Lung (tissue), 12 donors: ENCODE data around the gene LAMA1. TPM values are rescaled to one million over a fixed set of nuclear protein-coding genes. Genes with fewer than 3 reads are reported as not detected.

ENCODE experiments used
- ATAC-seq: fragments of 200-7000 bp; cut with Tn5 transposase; one replicate; pipeline ENCODE4 v1.9.1; 2020; ENCODE audit warnings: moderate number of reproducible peaks; ENCODE audit not compliant: insufficient read depth, low FRiP score
- DNase-seq, 3 donors: peaks; one replicate each; pipeline ENCODE4 v3.0.0-alpha.2; 2013 to 2017
- H3K27ac ChIP-seq, 2 donors: one replicate each; pipeline ENCODE4 v1.5.1; 2013; ENCODE audit warnings: mild to moderate bottlenecking in 2 of 2, moderate library complexity in 2 of 2, control low read depth in 1 of 2, inconsistent platforms in 1 of 2, low read depth in 1 of 2, low read length in 1 of 2
- H3K27me3 ChIP-seq, 3 donors: one replicate each; pipeline ENCODE4 v1.5.1; 2013; ENCODE audit warnings: low read length in 2 of 3; ENCODE audit not compliant: control insufficient read depth in 3 of 3, insufficient read depth in 3 of 3
- H3K36me3 ChIP-seq, 4 donors: one replicate each; pipeline ENCODE4 v1.5.1; 2013; ENCODE audit warnings: low read length in 4 of 4, mild to moderate bottlenecking in 1 of 4, moderate library complexity in 1 of 4; ENCODE audit not compliant: control insufficient read depth in 4 of 4, insufficient read depth in 4 of 4
- H3K4me1 ChIP-seq, 5 donors: one replicate each; pipeline ENCODE4 v1.5.1; 2013; ENCODE audit warnings: low read length in 5 of 5, mild to moderate bottlenecking in 2 of 5, moderate library complexity in 1 of 5; ENCODE audit not compliant: control insufficient read depth in 5 of 5, insufficient read depth in 5 of 5
- H3K4me3 ChIP-seq: one replicate; pipeline ENCODE4 v1.5.1; 2013; ENCODE audit warnings: mild to moderate bottlenecking, control low read depth, moderate library complexity
- H3K9ac ChIP-seq, 2 donors: one replicate each; pipeline ENCODE4 v1.5.1; 2013; ENCODE audit warnings: low read length in 2 of 2, control low read depth in 1 of 2; ENCODE audit not compliant: insufficient read depth in 1 of 2
- H3K9me3 ChIP-seq, 4 donors: one replicate each; pipeline ENCODE4 v1.5.1; 2013; ENCODE audit warnings: low read length in 3 of 4, mild to moderate bottlenecking in 1 of 4, moderate library complexity in 1 of 4; ENCODE audit not compliant: control insufficient read depth in 4 of 4, insufficient read depth in 3 of 4
- WGBS, 2 donors: extraction: QIAGEN DNeasy Blood & Tissue Kit; methylation state at CpG; one replicate each; pipeline ENCODE4 v1.1.7; 2013; 5-methylcytosine and 5-hydroxymethylcytosine counted together
- polyA plus RNA-seq, 2 donors: library from polyadenylated mRNA; stranded (reverse); fragments of 200-250 nt; gene quantifications; one replicate each; pipeline ENCODE4 v1.2.1, GENCODE V29; 2013
- total RNA-seq, 2 donors: library from RNA; depleted of rRNA in 1 of 2; stranded (reverse); fragments of >200 nt in 1 of 2; gene quantifications; one replicate each; pipeline ENCODE4 v1.2.1, GENCODE V29; 2014 to 2021
- TF ChIP-seq, protein P1 (sequence below): IDR thresholded peaks from 2 replicates; pipeline ENCODE4 v1.5.1; 2012; ENCODE audit warnings: mild to moderate bottlenecking; ENCODE audit errors: control extremely low read depth, extremely low read depth
- donor health status: control.
- donor health status: control.
- donor health status: Bipolar disorder and iron deficiency.
- donor health status: healthy.
- donor health status: DM: yes; HTN: yes; CAD: no.

LAMA1 gene
- total and polyA plus RNA-seq, 4 donors = 0.66 to 2.8 (median 1.7) TPM

DNA sequence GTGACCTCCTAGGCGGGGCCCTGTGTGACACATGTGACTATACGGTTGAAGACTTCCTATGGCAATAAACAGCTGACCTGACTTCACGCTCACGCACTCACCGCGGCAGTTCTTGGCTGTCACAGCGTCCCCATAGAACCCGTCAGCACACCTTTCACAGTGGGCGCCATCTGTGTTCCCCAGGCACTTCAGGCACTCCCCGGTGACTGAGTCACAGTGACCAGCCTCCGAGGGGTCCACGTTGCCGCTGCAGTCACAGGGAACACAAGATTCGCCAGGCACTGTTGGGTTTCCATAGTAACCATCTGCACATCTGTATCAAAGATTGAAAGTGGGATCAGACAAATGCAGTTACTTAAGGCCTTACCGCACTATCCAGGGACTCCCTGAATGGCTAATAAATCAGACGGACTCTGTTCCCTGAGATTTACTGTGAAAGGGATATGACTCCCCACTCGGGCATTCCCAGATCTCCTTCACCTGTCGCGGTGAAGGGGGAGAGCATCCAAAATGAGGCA lies 94.5 kb downstream of the LAMA1 start:
- Histone ChIP-seq H3K4me3 (no peak overlapping the region), H3K9ac (no peak overlapping the region), H3K27ac (no peak overlapping the region), H3K4me1 (no peaks in the 10 kb centered on the region), H3K9me3 (no peaks in the 10 kb centered on the region), H3K36me3 (no peaks in the 10 kb centered on the region), H3K27me3 (no peaks in the 10 kb centered on the region)
- WGBS, 2 donors = 90 to 94% methylated on average over 19 of the region's 19 CpGs
- DNase-seq = no peak
- TF ChIP-seq, protein P1, sequence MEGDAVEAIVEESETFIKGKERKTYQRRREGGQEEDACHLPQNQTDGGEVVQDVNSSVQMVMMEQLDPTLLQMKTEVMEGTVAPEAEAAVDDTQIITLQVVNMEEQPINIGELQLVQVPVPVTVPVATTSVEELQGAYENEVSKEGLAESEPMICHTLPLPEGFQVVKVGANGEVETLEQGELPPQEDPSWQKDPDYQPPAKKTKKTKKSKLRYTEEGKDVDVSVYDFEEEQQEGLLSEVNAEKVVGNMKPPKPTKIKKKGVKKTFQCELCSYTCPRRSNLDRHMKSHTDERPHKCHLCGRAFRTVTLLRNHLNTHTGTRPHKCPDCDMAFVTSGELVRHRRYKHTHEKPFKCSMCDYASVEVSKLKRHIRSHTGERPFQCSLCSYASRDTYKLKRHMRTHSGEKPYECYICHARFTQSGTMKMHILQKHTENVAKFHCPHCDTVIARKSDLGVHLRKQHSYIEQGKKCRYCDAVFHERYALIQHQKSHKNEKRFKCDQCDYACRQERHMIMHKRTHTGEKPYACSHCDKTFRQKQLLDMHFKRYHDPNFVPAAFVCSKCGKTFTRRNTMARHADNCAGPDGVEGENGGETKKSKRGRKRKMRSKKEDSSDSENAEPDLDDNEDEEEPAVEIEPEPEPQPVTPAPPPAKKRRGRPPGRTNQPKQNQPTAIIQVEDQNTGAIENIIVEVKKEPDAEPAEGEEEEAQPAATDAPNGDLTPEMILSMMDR = no peak
- ATAC-seq = no peak

DNA sequence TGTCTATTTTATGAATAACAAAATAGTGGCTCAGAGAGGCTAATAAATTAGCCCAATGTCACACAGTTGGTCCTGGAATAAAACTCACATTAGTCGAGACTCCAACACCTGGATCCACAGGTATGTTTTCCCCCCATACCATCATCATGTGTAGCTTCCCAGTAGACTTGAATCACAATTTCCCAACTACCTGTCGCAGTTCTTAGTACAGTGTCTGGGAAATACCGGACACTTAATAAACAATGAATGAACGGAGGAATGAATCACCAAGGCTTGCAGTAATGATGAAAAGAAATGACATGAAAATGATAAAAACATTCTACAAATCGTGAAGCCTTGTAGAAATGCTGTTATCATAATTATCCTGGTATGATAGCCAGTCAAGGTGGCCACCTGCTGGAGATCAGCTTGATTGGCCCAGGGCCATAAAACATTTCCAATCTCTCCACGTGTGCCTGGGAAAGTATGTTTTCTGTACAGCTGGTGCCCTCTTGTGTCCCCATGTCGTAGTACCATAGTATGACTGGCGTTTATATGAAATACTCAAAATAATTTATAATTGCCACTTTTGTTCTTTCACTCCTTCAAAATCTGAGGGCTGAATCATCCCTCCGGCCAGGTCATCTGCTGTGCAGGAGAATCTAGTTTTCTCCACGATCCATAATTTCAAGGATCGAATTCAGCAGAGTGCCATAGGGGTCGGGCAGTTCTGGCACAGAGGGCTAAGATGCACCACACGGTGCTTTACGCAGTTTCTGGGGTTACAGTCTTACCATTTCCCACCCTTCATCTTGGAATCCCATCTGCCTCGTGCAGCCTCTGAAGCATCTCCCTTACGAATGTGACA lies 95.4 kb downstream of the LAMA1 start:
- Histone ChIP-seq H3K9me3 (no peaks in the 10 kb centered on the region), H3K27me3 (no peaks in the 10 kb centered on the region), H3K4me3 (no peak overlapping the region), H3K4me1 (no peaks in the 10 kb centered on the region), H3K9ac (no peak overlapping the region), H3K27ac (no peak overlapping the region), H3K36me3 (no peaks in the 10 kb centered on the region)
- peak; percentile 45 to 74 (median 63) for DNase-seq
- 60 to 66% methylated on average over 16 of the region's 16 CpGs for WGBS, 2 donors
- TF ChIP-seq, protein P1 = no peak
- ATAC-seq = no peak

DNA sequence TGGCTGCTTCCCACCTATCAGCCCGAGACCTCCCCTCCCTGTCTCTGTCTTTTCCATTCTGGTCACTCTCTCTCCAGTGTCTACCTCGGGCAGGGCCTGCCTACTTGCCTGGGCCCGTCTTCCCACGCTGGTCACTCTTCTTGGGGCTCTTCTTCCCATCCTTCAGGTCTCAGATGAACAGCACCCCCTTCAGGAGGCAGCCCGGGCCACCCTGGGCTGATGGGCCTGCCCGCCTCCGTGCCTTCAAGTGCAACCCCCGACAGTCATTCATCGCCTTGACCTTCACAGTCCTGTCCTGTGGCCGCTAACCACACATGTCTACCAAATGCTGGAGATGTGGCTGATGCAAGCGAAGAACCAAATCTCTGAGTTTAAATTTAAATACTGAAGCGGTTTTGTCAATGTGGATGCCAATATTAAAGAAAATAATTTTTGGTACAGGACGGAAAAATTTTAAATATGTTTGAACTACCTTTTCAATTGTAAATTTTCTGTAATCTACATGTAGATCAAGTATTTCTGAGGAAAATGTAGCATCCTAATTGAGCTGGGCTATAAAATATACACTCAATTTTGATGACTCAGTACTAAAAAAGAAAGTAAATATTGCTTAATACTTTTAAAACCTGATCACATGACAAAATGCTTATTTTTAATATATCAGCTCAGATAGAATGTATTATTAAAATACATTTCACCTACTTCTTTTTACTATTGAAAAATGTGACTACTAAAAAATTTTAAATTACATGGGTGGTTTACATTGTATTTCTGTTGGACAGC lies 96.4 kb downstream of the LAMA1 start:
- no peak overlapping the region for H3K9ac ChIP-seq
- no peaks in the 10 kb centered on the region for H3K36me3 ChIP-seq
- no peak overlapping the region for H3K27ac ChIP-seq
- ATAC-seq (no peak), DNase-seq (no peak)
- WGBS, 2 donors = 91 to 94% methylated on average over 13 of the region's 13 CpGs
- no peaks in the 10 kb centered on the region for H3K4me1 ChIP-seq
- TF ChIP-seq, protein P1 = no peak
- no peaks in the 10 kb centered on the region for H3K27me3 ChIP-seq
- peaks cover 0 to 2% (median 0%) of the 10 kb centered on the region in 4 donors for H3K9me3 ChIP-seq
- no peak overlapping the region for H3K4me3 ChIP-seq
